Transverse colon (tissue), 4 donors: ENCODE data around the gene HDDC2. TPM values are rescaled to one million over a fixed set of nuclear protein-coding genes. Genes with fewer than 3 reads are reported as not detected.

Experiments used
- DNase-seq: peaks from one replicate; pipeline ENCODE4 v3.0.0-alpha.2; 2019
- H3K27ac ChIP-seq, 4 donors: fragments of 200-600 bp; sonication (generic); 2 replicates each; pipeline ENCODE4 v1.5.1; 2016 to 2018; ENCODE audit warnings: inconsistent platforms in 4 of 4
- H3K27me3 ChIP-seq: fragments of 200-600 bp; sonication (generic); 2 replicates; pipeline ENCODE4 v1.5.1; 2017; ENCODE audit warnings: inconsistent platforms
- H3K36me3 ChIP-seq, 4 donors: fragments of 200-600 bp; sonication (generic); 2 replicates each; pipeline ENCODE4 v1.5.1; 2017 to 2019; ENCODE audit warnings: inconsistent platforms in 4 of 4
- H3K4me1 ChIP-seq, 4 donors: fragments of 200-600 bp; sonication (generic); 2 replicates each; pipeline ENCODE4 v1.5.1; 2017 to 2020; ENCODE audit warnings: inconsistent platforms in 4 of 4
- H3K4me3 ChIP-seq, 4 donors: fragments of 200-600 bp; sonication (generic); 1 replicate in 1 of 4; 2 replicates in 3 of 4; pipeline versions ENCODE4 v1.5.1 to v1.6.1; 2017 to 2019; ENCODE audit warnings: inconsistent platforms in 4 of 4
- H3K9me3 ChIP-seq, 2 donors: fragments of 200-600 bp; sonication (generic); 2 replicates each; pipeline ENCODE4 v1.5.1; 2017 to 2019; ENCODE audit warnings: inconsistent platforms in 2 of 2
- EP300 ChIP-seq: sonication (generic); formaldehyde crosslinking; IDR thresholded peaks from one replicate; pipeline ENCODE4 v1.6.1; 2017; ENCODE audit warnings: antibody characterized with exemption, low read depth
- POLR2A ChIP-seq: fragments of 450-650 bp; IDR thresholded peaks from one replicate; pipeline ENCODE4 v1.6.1; 2016; ENCODE audit warnings: antibody characterized with exemption, mild to moderate bottlenecking, moderate library complexity
- POLR2AphosphoS5 ChIP-seq, 3 donors: sonication (generic); formaldehyde crosslinking; IDR thresholded peaks; one replicate each; pipeline ENCODE4 v1.6.1; 2016; ENCODE audit warnings: antibody characterized with exemption in 3 of 3
- WGBS, 2 donors: methylation state at CpG; one replicate each; pipeline ENCODE4 v1.1.5; 2018; ENCODE audit warnings: low coverage in 1 of 2; 5-methylcytosine and 5-hydroxymethylcytosine counted together
- in situ Hi-C, 4 donors: fragments of 200-750 bp; cut with MboI; loops; one replicate each; pipeline versions ENCODE4 v1.15.0 to v1.15.1; 2017; ENCODE audit warnings: low sequenced_read_pairs in 3 of 4, low pct_ligation_motif_present in 1 of 4, low pct_unique_long_range_greater_than_20kb in 1 of 4
- intact Hi-C: fragments of 100-400 bp; cut with DNase I; formaldehyde crosslinking; loops from one replicate; pipeline ENCODE4 v1.15.1; 2023; ENCODE audit warnings: low total_unique reads
- total RNA-seq, 4 donors: library from RNA; depleted of rRNA; stranded (reverse); fragments of >200 nt; gene quantifications; one replicate each; pipeline ENCODE4 v1.1.0, GENCODE V29; 2016
- TF ChIP-seq, protein P1 (sequence below), 5 experiments: fragments of 200-600 bp in 3 of 5; fragments of 450-650 bp in 2 of 5; sonication (generic) in 3 of 5; IDR thresholded peaks; 1 replicate in 2 of 5; 2 replicates in 3 of 5; pipeline ENCODE4 v1.5.1; 2016 to 2017; ENCODE audit warnings: antibody characterized with exemption in 5 of 5, inconsistent platforms in 3 of 5, mild to moderate bottlenecking in 2 of 5, moderate library complexity in 1 of 5

HDDC2 gene
- total RNA-seq, 4 donors from 2014 or later: 7.2 to 42.4 (median 25.7) TPM

DNA sequence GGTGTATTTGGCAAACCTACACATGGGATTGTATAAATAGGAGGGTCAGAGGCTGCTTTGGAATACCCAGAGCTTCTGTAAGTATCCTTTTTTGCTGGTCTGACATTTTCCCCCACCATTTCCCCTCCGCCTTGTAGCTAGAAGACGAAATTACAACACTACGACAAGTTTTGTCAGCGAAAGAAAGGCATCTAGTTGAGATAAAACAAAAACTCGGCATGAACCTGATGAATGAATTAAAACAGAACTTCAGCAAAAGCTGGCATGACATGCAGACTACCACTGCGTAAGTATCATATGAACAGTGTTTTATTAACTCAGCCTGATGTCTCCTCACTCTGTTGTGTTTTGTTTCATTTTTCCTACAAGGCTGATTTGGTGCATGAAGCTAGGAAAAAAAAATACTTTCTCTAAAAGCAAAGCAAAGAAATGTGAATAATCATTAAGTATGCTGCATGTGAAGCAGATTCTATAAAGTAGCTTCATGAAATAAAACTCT is 72.7 kb downstream of the HDDC2 start:
- TF ChIP-seq, protein P1, sequence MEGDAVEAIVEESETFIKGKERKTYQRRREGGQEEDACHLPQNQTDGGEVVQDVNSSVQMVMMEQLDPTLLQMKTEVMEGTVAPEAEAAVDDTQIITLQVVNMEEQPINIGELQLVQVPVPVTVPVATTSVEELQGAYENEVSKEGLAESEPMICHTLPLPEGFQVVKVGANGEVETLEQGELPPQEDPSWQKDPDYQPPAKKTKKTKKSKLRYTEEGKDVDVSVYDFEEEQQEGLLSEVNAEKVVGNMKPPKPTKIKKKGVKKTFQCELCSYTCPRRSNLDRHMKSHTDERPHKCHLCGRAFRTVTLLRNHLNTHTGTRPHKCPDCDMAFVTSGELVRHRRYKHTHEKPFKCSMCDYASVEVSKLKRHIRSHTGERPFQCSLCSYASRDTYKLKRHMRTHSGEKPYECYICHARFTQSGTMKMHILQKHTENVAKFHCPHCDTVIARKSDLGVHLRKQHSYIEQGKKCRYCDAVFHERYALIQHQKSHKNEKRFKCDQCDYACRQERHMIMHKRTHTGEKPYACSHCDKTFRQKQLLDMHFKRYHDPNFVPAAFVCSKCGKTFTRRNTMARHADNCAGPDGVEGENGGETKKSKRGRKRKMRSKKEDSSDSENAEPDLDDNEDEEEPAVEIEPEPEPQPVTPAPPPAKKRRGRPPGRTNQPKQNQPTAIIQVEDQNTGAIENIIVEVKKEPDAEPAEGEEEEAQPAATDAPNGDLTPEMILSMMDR (IDR thresholded peaks at IDR 0.05): no peak
- TF ChIP-seq POLR2AphosphoS5 (IDR thresholded peaks at IDR 0.05): no peak
- TF ChIP-seq EP300: no peak
- no peak for TF ChIP-seq POLR2A
- Histone ChIP-seq H3K4me3 (no peak overlapping the region), H3K36me3 (no peaks in the 10 kb centered on the region), H3K27ac (no peak overlapping the region), H3K9me3 (no peaks in the 10 kb centered on the region), H3K4me1 (peaks cover 0 to 33% (median 1%) of the 10 kb centered on the region in 4 donors), H3K27me3 (no peaks in the 10 kb centered on the region)
- in situ Hi-C loops (no loop called here), intact Hi-C loops (no loop called here)
- WGBS, 2 donors: 69 to 80% methylated on average over 5 to 6 of the region's 6 CpGs
- DNase-seq: no peak

DNA sequence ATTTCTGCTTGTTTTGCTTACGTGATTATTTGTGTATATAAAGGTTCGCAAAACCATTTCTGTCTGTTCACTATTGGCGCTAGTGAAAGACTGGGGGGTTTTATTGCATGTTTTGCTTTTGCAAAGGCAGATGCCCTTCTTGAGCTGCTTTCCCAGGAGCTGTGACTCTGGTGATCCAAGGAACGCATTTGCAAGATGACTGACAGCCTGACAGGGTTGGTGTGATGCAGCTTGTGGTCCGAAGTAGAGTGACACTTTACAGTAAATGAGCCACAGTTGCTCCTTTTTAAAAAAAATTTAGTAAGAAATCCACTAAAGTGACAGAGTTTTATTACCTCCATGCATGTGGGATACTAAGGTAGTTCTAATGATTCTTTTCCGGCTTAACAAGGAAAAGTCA is 74.5 kb downstream of the HDDC2 start:
- Histone ChIP-seq H3K27ac (no peak overlapping the region), H3K4me1 (peaks cover 5 to 31% (median 12%) of the 10 kb centered on the region in 4 donors), H3K4me3 (no peak overlapping the region), H3K36me3 (no peaks in the 10 kb centered on the region), H3K9me3 (no peaks in the 10 kb centered on the region), H3K27me3 (no peaks in the 10 kb centered on the region)
- in situ Hi-C loops (no loop called here), intact Hi-C loops (no loop called here)
- TF ChIP-seq EP300: no peak
- TF ChIP-seq POLR2AphosphoS5 (IDR thresholded peaks at IDR 0.05): no peak
- no peak for TF ChIP-seq POLR2A
- TF ChIP-seq, protein P1 (IDR thresholded peaks at IDR 0.05): no peak
- no peak for DNase-seq
- WGBS, 2 donors: 83 to 96% methylated on average over 6 of the region's 6 CpGs

Other genes starting within 250 kb of the HDDC2 start
- 10 to 100 TPM in 3 of 4 donors, 1 to 10 TPM in 1; 2.6 to 96.5 (median 25.2) TPM for gene TPD52L1, start 148.2 kb downstream of the HDDC2 start, total RNA-seq